ENCODE measurements around the gene POP4. TPM values are rescaled to one million over a fixed set of nuclear protein-coding genes. Genes with fewer than 3 reads are reported as not detected.
A peak's percentile ranks its signal among the peaks of the same experiment; 100 is the strongest.

POP4 gene
- total and polyA plus RNA-seq, 12 donors = 65.4 to 134 (median 75.5) TPM

GRCh38 chr19:29578349-29578748 lies 27.7 kb upstream of the POP4 start:
- DNase-seq = no peak
- intact Hi-C loops (cut with DNase I) = no loop called here
- H3K9me3 ChIP-seq (replicated peaks in 1 of 3) = no peaks in the 10 kb centered on the region
- no peak overlapping the region for H3K27ac ChIP-seq
- no peak overlapping the region for H3K4me3 ChIP-seq
- H3K4me1 ChIP-seq (replicated peaks in 1 of 2) = no peaks in the 10 kb centered on the region
- WGBS, 4 donors = 55 to 74% (median 73%) methylated on average over 8 of the region's 8 CpGs
- H3K36me3 ChIP-seq (replicated peaks in 1 of 2) = no peaks in the 10 kb centered on the region
- H3K27me3 ChIP-seq = peaks cover 4% of the 10 kb centered on the region
- TF ChIP-seq, protein P1, sequence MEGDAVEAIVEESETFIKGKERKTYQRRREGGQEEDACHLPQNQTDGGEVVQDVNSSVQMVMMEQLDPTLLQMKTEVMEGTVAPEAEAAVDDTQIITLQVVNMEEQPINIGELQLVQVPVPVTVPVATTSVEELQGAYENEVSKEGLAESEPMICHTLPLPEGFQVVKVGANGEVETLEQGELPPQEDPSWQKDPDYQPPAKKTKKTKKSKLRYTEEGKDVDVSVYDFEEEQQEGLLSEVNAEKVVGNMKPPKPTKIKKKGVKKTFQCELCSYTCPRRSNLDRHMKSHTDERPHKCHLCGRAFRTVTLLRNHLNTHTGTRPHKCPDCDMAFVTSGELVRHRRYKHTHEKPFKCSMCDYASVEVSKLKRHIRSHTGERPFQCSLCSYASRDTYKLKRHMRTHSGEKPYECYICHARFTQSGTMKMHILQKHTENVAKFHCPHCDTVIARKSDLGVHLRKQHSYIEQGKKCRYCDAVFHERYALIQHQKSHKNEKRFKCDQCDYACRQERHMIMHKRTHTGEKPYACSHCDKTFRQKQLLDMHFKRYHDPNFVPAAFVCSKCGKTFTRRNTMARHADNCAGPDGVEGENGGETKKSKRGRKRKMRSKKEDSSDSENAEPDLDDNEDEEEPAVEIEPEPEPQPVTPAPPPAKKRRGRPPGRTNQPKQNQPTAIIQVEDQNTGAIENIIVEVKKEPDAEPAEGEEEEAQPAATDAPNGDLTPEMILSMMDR (IDR thresholded peaks at IDR 0.05) = no peak
- no peak for TF ChIP-seq POLR2A (IDR thresholded peaks at IDR 0.05)

- intact Hi-C loops (cut with DNase I) = no loop called here
- Histone ChIP-seq H3K27me3 (no peaks in the 10 kb centered on the region), H3K4me3 (no peak overlapping the region), H3K4me1 (replicated peaks in 1 of 2) (no peaks in the 10 kb centered on the region), H3K9me3 (replicated peaks in 1 of 3) (no peaks in the 10 kb centered on the region), H3K36me3 (replicated peaks in 1 of 2) (no peaks in the 10 kb centered on the region), H3K27ac (no peak overlapping the region)
- WGBS, 4 donors = 56 to 67% (median 62%) methylated on average over 5 to 6 of the region's 6 CpGs
- DNase-seq = peak in 1 of 7 donors; percentile 13
- no peak for TF ChIP-seq POLR2A (IDR thresholded peaks at IDR 0.05)
- TF ChIP-seq, protein P1 (IDR thresholded peaks at IDR 0.05) = no peak
Measured at GRCh38 chr19:29579308-29579910, 26.7 kb upstream of the POP4 start.

DNA sequence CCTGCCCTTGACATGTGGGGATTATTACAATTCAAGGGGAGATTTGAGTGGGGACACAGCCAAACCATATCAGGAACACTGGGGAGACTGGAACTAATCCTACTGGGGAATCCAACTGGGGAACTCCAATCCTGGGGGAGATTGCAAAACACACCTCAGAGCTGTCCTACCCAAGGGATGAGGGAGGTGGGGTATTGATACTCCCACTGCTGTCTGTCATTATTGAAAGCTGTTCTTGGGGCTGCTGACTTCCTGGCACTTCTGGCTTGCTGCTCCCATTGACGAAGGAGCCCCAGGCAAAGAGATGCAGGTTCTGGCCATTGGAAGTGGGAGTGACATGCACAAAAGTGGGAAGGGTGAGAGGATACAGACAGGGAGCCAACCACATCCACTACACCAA lies 24.7 kb upstream of the POP4 start:
- Histone ChIP-seq H3K4me3 (no peak overlapping the region), H3K36me3 (replicated peaks in 1 of 2) (no peaks in the 10 kb centered on the region), H3K9me3 (replicated peaks in 1 of 3) (no peaks in the 10 kb centered on the region), H3K27me3 (no peaks in the 10 kb centered on the region), H3K4me1 (replicated peaks in 1 of 2) (no peaks in the 10 kb centered on the region), H3K27ac (no peak overlapping the region)
- TF ChIP-seq, protein P1 (IDR thresholded peaks at IDR 0.05) = no peak
- no peak for TF ChIP-seq POLR2A (IDR thresholded peaks at IDR 0.05)
- intact Hi-C loops (cut with DNase I) = no loop called here
- 8 to 81% (median 22%) methylated on average over 1 of the region's 1 CpG for WGBS, 4 donors
- no peak for DNase-seq

GRCh38 chr19:29583196-29583999 lies 22.7 kb upstream of the POP4 start:
- Histone ChIP-seq H3K4me1 (replicated peaks in 1 of 2) (no peaks in the 10 kb centered on the region), H3K27me3 (no peaks in the 10 kb centered on the region), H3K27ac (no peak overlapping the region), H3K9me3 (replicated peaks in 1 of 3) (no peaks in the 10 kb centered on the region), H3K36me3 (replicated peaks in 1 of 2) (no peaks in the 10 kb centered on the region), H3K4me3 (no peak overlapping the region)
- TF ChIP-seq, protein P1 (IDR thresholded peaks at IDR 0.05) = no peak
- no peak for TF ChIP-seq POLR2A (IDR thresholded peaks at IDR 0.05)
- intact Hi-C loops (cut with DNase I) = no loop called here
- DNase-seq = no peak
- 18 to 50% (median 41%) methylated on average over 1 of the region's 1 CpG for WGBS, 4 donors
